ENCODE results near the gene ZNF761.
A peak's percentile ranks its signal among the peaks of the same experiment; 100 is the strongest.
"Not testable (repeated sequence)": the region's sequence is repeated elsewhere in the genome, so short reads cannot be mapped to it uniquely, and the experiment has no call there.

Gene ZNF761

GRCh38 chr19:53467485-53468262, 35.9 kb downstream of the ZNF761 start, which contains the start of gene ZNF813:
Gene ZNF813 (plus strand): TSS chr19:53467733. CDS start chr19:53483823, 16,090 bp downstream.
- Histone ChIP-seq H3K79me2 (ENCODE audit: low read length) (no peaks in the 10 kb centered on the region), H3K9ac (ENCODE audit: low read length) (no peak within 1 kb of the TSS), H3K4me3 (ENCODE audit: low read length) (no peak within 1 kb of the TSS), H3K4me2 (ENCODE audit: low read depth, low read length) (no peak within 1 kb of the TSS), H2AFZ (ENCODE audit: low read length) (no peak within 1 kb of the TSS), H3K36me3 (replicated peaks; ENCODE audit: insufficient read depth, low read length) (no peaks in the 10 kb centered on the region), H3K27ac (ENCODE audit: low read length) (no peak within 1 kb of the TSS), H3K9me2 (replicated peaks; ENCODE audit: insufficient read depth, low read length) (no peaks in the 10 kb centered on the region), H3K27me3 (replicated peaks; ENCODE audit: insufficient read depth, low read length) (no peaks in the 10 kb centered on the region), H3F3A (ENCODE audit: insufficient read depth, low read length) (no peaks in the 10 kb centered on the region), H3K4me1 (ENCODE audit: low read length) (no peaks in the 10 kb centered on the region), H4K20me1 (ENCODE audit: insufficient read depth, low read length) (no peaks in the 10 kb centered on the region), H3K9me3 (replicated peaks; ENCODE audit: insufficient read depth, low read length) (no peaks in the 10 kb centered on the region)
- peak; percentile 16 for DNase-seq
- no peak for TF ChIP-seq EZH2 (optimal IDR thresholded peaks at IDR 0.05; ENCODE audit: low read depth, low read length)
- TF ChIP-seq CTCF (IDR thresholded peaks at IDR 0.05; ENCODE audit: low read length) = no peak
- TF ChIP-seq EZH2phosphoT487 (IDR thresholded peaks at IDR 0.05; ENCODE audit: low read length) = no peak

- H4K20me1 ChIP-seq (ENCODE audit: insufficient read depth, low read length); H3K4me3 ChIP-seq (ENCODE audit: low read length); H3K9me3 ChIP-seq (replicated peaks; ENCODE audit: insufficient read depth, low read length); H3K79me2 ChIP-seq (ENCODE audit: low read length); H3K9ac ChIP-seq (ENCODE audit: low read length); H3K9me2 ChIP-seq (replicated peaks; ENCODE audit: insufficient read depth, low read length); H3K27me3 ChIP-seq (replicated peaks; ENCODE audit: insufficient read depth, low read length); H3K4me2 ChIP-seq (ENCODE audit: low read depth, low read length); DNase-seq; H3F3A ChIP-seq (ENCODE audit: insufficient read depth, low read length); H2AFZ ChIP-seq (ENCODE audit: low read length); H3K36me3 ChIP-seq (replicated peaks; ENCODE audit: insufficient read depth, low read length); H3K4me1 ChIP-seq (ENCODE audit: low read length); H3K27ac ChIP-seq (ENCODE audit: low read length): not testable (repeated sequence)
Observed at GRCh38 chr19:53468628-53469027, 36.8 kb downstream of the ZNF761 start.

- no peaks in the 10 kb centered on the region for H3K4me1 ChIP-seq (ENCODE audit: low read length)
- TF ChIP-seq EZH2 (optimal IDR thresholded peaks at IDR 0.05; ENCODE audit: low read depth, low read length) (no peak), CTCF (IDR thresholded peaks at IDR 0.05; ENCODE audit: low read length) (no peak), EZH2phosphoT487 (IDR thresholded peaks at IDR 0.05; ENCODE audit: low read length) (no peak)
- no peak overlapping the region for H3K4me3 ChIP-seq (ENCODE audit: low read length)
- no peaks in the 10 kb centered on the region for H3K79me2 ChIP-seq (ENCODE audit: low read length)
- no peak overlapping the region for H3K4me2 ChIP-seq (ENCODE audit: low read depth, low read length)
- H3K27me3 ChIP-seq (replicated peaks; ENCODE audit: insufficient read depth, low read length) = no peaks in the 10 kb centered on the region
- H3K9me3 ChIP-seq (replicated peaks; ENCODE audit: insufficient read depth, low read length) = no peaks in the 10 kb centered on the region
- no peaks in the 10 kb centered on the region for H3K36me3 ChIP-seq (replicated peaks; ENCODE audit: insufficient read depth, low read length)
- H2AFZ ChIP-seq (ENCODE audit: low read length) = no peak overlapping the region
- no peak overlapping the region for H3K9ac ChIP-seq (ENCODE audit: low read length)
- no peak for DNase-seq
- no peaks in the 10 kb centered on the region for H3F3A ChIP-seq (ENCODE audit: insufficient read depth, low read length)
- H3K9me2 ChIP-seq (replicated peaks; ENCODE audit: insufficient read depth, low read length) = no peaks in the 10 kb centered on the region
- no peaks in the 10 kb centered on the region for H4K20me1 ChIP-seq (ENCODE audit: insufficient read depth, low read length)
- no peak overlapping the region for H3K27ac ChIP-seq (ENCODE audit: low read length)
Observed at GRCh38 chr19:53471916-53472315, 40.1 kb downstream of the ZNF761 start.

GRCh38 chr19:53474832-53475231, 43.0 kb downstream of the ZNF761 start:
- not testable (repeated sequence) for H3K9ac ChIP-seq (ENCODE audit: low read length); H3K4me2 ChIP-seq (ENCODE audit: low read depth, low read length); H3K4me3 ChIP-seq (ENCODE audit: low read length); H3K9me3 ChIP-seq (replicated peaks; ENCODE audit: insufficient read depth, low read length); H3K27me3 ChIP-seq (replicated peaks; ENCODE audit: insufficient read depth, low read length); H2AFZ ChIP-seq (ENCODE audit: low read length); H3K4me1 ChIP-seq (ENCODE audit: low read length); H3K27ac ChIP-seq (ENCODE audit: low read length); H3K9me2 ChIP-seq (replicated peaks; ENCODE audit: insufficient read depth, low read length); H4K20me1 ChIP-seq (ENCODE audit: insufficient read depth, low read length); H3K79me2 ChIP-seq (ENCODE audit: low read length); H3F3A ChIP-seq (ENCODE audit: insufficient read depth, low read length); DNase-seq; H3K36me3 ChIP-seq (replicated peaks; ENCODE audit: insufficient read depth, low read length)

GRCh38 chr19:53475470-53475869, 43.7 kb downstream of the ZNF761 start:
- H3K27me3 ChIP-seq (replicated peaks; ENCODE audit: insufficient read depth, low read length); H3K4me3 ChIP-seq (ENCODE audit: low read length); H4K20me1 ChIP-seq (ENCODE audit: insufficient read depth, low read length); DNase-seq; H3K27ac ChIP-seq (ENCODE audit: low read length); H3K4me2 ChIP-seq (ENCODE audit: low read depth, low read length); H3K9me2 ChIP-seq (replicated peaks; ENCODE audit: insufficient read depth, low read length); H3K79me2 ChIP-seq (ENCODE audit: low read length); H3K9ac ChIP-seq (ENCODE audit: low read length); H3K36me3 ChIP-seq (replicated peaks; ENCODE audit: insufficient read depth, low read length); H2AFZ ChIP-seq (ENCODE audit: low read length); H3F3A ChIP-seq (ENCODE audit: insufficient read depth, low read length); H3K4me1 ChIP-seq (ENCODE audit: low read length); H3K9me3 ChIP-seq (replicated peaks; ENCODE audit: insufficient read depth, low read length): not testable (repeated sequence)

- H3K27ac ChIP-seq (ENCODE audit: low read length) = not testable (repeated sequence)
Observed at GRCh38 chr19:53483751-53484150, 52.0 kb downstream of the ZNF761 start.

More at GRCh38 chr19:53483751-53484150, 52.0 kb downstream of the ZNF761 start:
- not testable (repeated sequence) for DNase-seq; H3K27me3 ChIP-seq (replicated peaks; ENCODE audit: insufficient read depth, low read length); H3K9me3 ChIP-seq (replicated peaks; ENCODE audit: insufficient read depth, low read length); H3F3A ChIP-seq (ENCODE audit: insufficient read depth, low read length); H2AFZ ChIP-seq (ENCODE audit: low read length); H4K20me1 ChIP-seq (ENCODE audit: insufficient read depth, low read length); H3K4me1 ChIP-seq (ENCODE audit: low read length); H3K4me3 ChIP-seq (ENCODE audit: low read length); H3K79me2 ChIP-seq (ENCODE audit: low read length); H3K4me2 ChIP-seq (ENCODE audit: low read depth, low read length); H3K9ac ChIP-seq (ENCODE audit: low read length); H3K9me2 ChIP-seq (replicated peaks; ENCODE audit: insufficient read depth, low read length); H3K36me3 ChIP-seq (replicated peaks; ENCODE audit: insufficient read depth, low read length)
